GM19397 (cell line): Measurements from ENCODE around the gene FNIP2.
"Not testable (repeated sequence)": the region's sequence is repeated elsewhere in the genome, so short reads cannot be mapped to it uniquely, and the experiment has no call there.

Source experiments
- ATAC-seq: cut with Tn5 transposase; IDR thresholded peaks from one replicate; pipeline ENCODE4 v1.9.1; 2021; ENCODE audit warnings: mild to moderate bottlenecking, moderate library complexity; ENCODE audit not compliant: unreplicated experiment

Gene FNIP2

GRCh38 chr4:158768555-158769174, at the start of gene FNIP2:
Gene FNIP2 (plus strand): TSS chr4:158769026. CDS start chr4:158769213, 187 bp downstream.
- peak; percentile 86 for ATAC-seq

DNA sequence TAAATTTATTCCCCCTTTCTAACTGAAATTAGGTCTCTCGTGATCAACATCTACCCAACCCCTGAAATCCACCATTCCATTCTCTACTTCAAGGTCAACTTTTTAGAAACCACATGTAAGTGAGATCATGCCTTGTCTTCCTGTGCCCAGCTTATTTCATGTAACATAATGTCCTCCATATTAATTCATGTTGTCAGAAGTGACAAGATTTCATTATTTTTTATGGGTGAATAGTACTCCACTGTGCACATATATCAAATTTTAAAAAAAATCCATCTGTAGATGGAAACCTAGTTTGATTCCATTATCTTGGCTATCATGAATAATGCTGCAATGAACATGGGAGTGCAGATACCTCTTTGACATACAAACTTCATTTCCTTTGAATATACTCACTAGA, 47.1 kb upstream of the FNIP2 start:
- ATAC-seq, result no peak

- no peak for ATAC-seq
These were observed 46.4 kb upstream of the FNIP2 start for GRCh38 chr4:158722291-158722916.

DNA sequence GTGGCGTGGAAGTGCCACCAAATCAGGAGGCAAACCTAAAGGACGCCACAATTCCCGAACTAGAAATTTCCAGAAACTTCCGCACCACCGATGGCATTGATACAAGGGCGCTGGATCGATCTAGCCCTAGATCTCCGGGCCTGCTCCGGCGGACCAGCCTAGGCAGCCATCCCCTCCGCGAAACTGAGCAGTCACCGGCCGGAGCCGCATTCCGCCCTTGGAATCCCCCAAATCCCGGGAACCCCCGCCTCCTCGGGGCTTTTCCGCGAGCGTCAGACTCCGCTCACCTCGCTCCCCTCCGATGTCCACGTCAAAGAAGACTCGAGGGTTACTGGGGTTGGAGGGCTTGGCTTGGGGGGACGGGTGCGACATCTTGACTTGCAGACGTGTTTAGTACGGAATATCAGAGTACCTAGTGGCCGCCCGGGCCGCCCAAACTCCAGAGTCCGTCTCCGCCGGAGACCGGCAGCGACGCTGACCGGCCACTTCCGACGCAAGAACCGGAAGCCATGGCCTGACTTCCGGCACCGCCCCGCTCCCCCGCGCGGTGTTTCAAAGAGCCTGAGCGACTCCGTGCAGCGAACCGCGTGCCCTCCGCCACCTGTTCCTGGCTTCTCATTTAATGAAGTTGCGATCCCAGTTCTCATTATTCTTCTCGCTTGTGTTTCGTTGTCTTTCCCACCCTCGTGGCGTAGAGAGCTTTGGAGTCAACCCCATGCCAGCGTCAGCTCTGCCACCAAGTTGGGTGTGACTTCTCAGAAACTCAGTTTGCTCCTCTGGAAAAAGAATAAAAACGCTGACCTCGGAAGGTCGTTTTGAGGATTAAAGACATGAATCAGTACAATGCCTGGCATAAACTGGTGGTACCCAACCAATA, 45.7 kb upstream of the FNIP2 start, which contains the start of gene PPID:
TSS of gene PPID (minus strand) at position 480 of the 877 bp plus-strand sequence. CDS start at position 372, 108 bp downstream.
- ATAC-seq, result peak; percentile 99

DNA sequence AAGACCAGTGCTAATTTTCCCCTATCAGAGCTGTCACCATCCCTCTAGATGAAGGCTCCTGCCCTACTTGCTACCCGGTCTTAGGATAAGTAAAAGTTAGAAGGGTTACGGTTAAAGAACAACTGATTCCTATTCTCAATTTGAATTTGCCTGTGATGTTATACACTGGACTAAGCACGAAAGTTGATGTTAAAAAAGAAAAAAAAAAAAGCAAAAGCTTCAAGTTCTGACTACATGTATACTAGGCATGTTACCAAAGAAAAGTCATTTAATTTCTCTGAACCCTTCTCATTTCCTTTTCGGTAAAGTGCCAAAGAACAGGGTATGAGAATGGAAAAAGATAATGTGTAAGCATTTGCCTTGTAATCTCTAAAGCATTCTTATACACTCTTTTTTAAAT, 44.2 kb upstream of the FNIP2 start:
- ATAC-seq, result no peak

- ATAC-seq, result no peak
These were observed 42.2 kb upstream of the FNIP2 start for GRCh38 chr4:158726633-158727032.

- ATAC-seq, result no peak
These were observed 40.6 kb upstream of the FNIP2 start for GRCh38 chr4:158728236-158728635.

DNA sequence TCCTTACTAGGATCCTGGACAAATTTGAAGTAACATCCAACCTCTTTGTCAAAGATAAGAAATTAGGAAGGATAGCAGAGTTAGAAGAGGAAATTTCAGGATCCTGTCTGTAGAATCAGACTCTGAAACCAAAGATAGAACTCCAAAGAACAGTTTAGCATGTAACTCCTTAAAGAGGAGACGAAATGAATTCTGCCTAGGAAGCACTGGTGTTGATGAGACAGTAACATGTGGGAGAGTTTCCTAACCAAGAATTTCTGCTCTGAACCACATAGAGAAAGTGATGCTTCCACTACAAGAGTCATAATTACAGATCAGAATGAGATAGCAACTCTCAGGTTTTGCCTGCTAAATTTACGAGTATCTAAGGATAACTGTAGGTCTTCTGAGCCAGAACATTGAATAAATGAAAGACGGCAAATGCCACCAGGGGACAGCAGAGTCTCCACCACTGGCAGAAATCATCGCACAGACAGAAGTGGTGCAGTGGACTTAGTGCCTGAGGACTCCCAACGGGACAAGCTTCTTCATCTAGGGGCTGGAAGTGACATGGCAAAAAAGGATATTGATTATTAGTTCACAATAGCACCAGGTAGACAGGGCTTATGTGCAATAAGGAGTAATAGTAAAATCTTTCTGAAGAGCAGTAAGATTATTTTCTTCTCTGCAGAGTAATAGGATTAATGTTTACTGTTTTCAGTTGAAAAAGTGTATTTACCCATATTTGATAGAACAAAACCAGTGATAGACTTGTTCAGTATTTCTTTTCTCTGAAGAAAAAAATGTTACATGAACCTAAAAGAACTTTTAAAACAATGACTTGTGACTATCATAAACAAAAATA, 38.9 kb upstream of the FNIP2 start:
- ATAC-seq, result no peak

GRCh38 chr4:158738866-158739265, 30.0 kb upstream of the FNIP2 start:
- no peak for ATAC-seq

DNA sequence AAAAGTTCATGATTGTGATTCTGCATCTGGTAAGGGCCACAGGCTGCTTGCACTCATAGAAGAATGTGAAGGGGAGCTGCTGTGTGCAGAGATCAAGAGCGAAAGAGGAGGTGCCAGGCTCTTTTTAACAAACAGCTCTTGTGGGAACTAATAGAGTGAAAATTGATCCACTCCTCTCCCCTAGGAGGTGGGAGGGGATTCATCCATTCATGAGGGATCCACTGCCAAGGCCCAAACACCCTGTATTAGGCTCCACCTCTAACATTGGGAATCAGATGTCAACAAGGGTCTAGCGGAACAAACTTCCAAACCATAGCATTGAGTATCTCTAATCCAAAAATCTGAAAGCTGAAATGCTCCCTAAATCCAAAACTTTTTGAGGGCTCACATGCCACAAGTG, 29.2 kb upstream of the FNIP2 start:
- no peak for ATAC-seq

DNA sequence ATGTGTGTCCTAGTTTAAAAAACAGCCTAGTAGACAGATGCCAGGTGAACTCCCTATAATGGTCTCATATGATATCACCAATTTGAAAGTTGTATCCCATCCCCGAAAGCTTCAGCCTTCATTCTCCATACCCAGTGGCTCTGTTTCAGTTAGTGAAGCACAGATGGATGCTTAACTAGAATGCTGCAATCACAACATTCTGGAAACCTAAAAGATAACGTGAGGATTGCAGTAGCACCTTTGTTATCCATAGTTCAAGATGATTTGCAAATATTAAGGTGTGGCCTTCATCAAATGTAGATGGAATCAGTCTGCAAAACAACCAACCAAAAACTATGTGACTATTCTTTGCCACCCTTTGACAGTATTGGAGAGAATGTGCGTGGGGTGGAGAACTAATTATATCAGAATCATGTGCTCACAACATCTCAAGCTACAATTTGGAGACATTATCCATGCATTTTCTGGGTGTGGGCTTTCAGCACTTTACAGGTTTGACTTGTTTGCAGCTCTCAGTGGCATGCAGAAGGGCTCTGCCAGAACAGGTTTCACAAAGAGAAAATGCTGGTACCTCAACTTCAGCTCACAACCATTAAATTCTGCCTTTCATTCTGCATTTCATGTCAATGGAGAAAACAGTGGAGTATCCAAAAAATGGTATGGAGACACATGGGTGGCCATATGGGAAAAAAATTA, 27.4 kb upstream of the FNIP2 start:
- ATAC-seq, result no peak

DNA sequence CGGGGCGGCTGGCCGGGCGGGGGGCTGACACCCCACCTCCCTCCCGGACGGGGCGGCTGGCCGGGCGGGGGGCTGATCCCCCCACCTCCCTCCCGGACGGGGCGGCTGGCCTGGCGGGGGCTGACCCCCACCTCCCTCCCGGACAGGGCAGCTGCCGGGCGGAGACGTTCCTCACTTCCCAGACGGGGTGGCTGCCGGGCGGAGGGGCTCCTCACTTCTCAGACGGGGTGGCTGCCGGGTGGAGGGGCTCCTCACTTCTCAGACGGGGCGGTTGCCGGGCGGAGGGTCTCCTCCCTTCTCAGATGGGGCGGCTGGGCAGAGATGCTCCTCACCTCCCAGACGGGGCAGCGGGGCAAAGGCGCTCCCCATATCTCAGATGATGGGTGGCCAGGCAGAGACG, 22.3 kb upstream of the FNIP2 start:
- ATAC-seq, result not testable (repeated sequence)

DNA sequence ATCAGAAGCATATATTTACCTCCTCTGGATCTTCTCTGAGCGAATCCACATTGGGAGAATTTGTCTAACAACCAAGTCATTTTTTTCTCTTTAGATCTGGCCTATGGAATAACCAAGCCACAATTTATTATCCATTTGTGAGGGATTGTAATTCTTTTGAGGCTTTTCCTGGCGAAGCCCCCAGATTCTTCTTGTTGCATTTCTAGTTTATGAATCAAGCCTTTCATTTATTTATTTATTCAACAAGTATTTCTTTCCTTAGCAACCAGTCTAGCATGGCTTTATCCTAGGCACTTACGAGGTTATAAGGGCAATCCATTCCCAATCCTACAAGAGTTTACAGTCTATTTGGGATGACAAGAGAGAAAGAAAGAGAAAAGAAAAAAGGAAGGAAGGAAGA, 18.4 kb upstream of the FNIP2 start:
- no peak for ATAC-seq

GRCh38 chr4:158754385-158755180, 14.2 kb upstream of the FNIP2 start:
- no peak for ATAC-seq

DNA sequence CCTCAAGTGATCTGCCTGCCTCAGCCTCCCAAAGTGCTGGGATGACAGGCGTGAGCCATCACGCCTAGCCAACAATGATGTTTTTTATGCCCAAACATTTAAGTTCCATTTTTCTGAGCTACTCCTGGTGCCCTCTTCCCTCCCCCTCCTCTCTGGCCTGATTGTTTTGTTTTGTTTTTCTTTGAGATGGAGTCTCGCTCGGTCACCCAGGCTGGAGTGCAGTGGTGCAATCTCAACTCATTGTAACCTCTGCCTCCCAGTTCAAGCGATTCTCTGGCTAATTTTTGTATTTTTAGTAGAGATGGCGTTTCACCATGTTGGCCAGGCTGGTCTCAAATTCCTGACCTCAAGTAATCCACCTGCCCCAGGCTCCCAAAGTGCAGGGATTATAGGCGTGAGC, 13.0 kb upstream of the FNIP2 start:
- not testable (repeated sequence) for ATAC-seq

- ATAC-seq, result no peak
These were observed 12.2 kb upstream of the FNIP2 start for GRCh38 chr4:158756588-158756987.

- no peak for ATAC-seq
These were observed 10.7 kb upstream of the FNIP2 start for GRCh38 chr4:158758142-158758541.

GRCh38 chr4:158758703-158759102, 10.1 kb upstream of the FNIP2 start:
- no peak for ATAC-seq

GRCh38 chr4:158759539-158759938, 9.3 kb upstream of the FNIP2 start:
- ATAC-seq, result not testable (repeated sequence)
